Chondrocyte (in vitro differentiated cells): ENCODE results near the gene LCE2B. TPM values are rescaled to one million over a fixed set of nuclear protein-coding genes. Genes with fewer than 3 reads are reported as not detected.

ENCODE experiments used
- DNase-seq: peaks from one replicate; pipeline ENCODE4 v3.0.0; 2021; ENCODE audit warnings: mixed read lengths, low spot score
- H3K27ac Mint-ChIP-seq: one replicate; pipeline ENCODE4 v1.8.0; 2021; ENCODE audit warnings: mild to moderate bottlenecking, moderate library complexity, mixed read lengths; ENCODE audit not compliant: unreplicated experiment
- H3K27me3 Mint-ChIP-seq: 2 replicates; pipeline ENCODE4 v1.8.0; 2021; ENCODE audit warnings: low read depth, mixed read lengths
- H3K36me3 Mint-ChIP-seq: 2 replicates; pipeline ENCODE4 v1.8.0; 2021; ENCODE audit warnings: low read depth, mixed read lengths
- H3K4me1 Mint-ChIP-seq: 2 replicates; pipeline ENCODE4 v1.8.0; 2021; ENCODE audit warnings: low read depth, mild to moderate bottlenecking, mixed read lengths
- H3K4me3 Mint-ChIP-seq: one replicate; pipeline ENCODE4 v1.8.0; 2021; ENCODE audit warnings: mild to moderate bottlenecking, moderate library complexity, mixed read lengths; ENCODE audit not compliant: unreplicated experiment
- H3K9me3 Mint-ChIP-seq: 2 replicates; pipeline ENCODE4 v1.8.0; 2021; ENCODE audit warnings: low read depth, mixed read lengths
- CTCF ChIP-seq: fragments of 200-600 bp; sonication (generic); IDR thresholded peaks from 2 replicates; pipeline ENCODE4 v1.5.0; 2021; ENCODE audit warnings: antibody characterized with exemption, mild to moderate bottlenecking, moderate library complexity
- total RNA-seq: library from RNA; stranded (reverse); gene quantifications from 3 replicates; pipeline ENCODE4 v1.2.1, GENCODE V29; 2021

Gene LCE2B
- total RNA-seq, 1 donor from 2014 or later = not detected

DNA sequence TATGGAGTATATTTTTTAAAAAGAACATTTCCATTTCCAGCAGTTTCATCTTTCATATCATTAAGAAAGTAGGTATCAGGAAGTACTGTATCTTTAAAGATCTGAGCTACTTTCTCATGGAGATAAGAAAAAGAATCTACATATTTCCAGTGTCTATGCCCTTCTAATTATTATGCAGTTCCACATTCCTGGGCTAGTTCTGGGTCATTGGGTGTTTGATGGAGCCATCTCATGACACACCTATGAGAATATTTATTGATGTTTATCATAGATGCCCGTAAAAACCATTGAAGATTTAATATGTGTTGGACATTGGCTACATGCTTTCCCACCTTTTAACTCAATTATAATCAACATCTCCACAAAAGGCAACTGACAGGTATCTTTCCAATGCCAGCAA is 43.1 kb downstream of the LCE2B start:
- no peaks in the 10 kb centered on the region for H3K27me3 Mint-ChIP-seq
- no peak for TF ChIP-seq CTCF
- no peak overlapping the region for H3K27ac Mint-ChIP-seq
- H3K9me3 Mint-ChIP-seq = peaks cover 14% of the 10 kb centered on the region
- DNase-seq = no peak
- no peaks in the 10 kb centered on the region for H3K4me1 Mint-ChIP-seq
- H3K36me3 Mint-ChIP-seq = no peaks in the 10 kb centered on the region
- no peak overlapping the region for H3K4me3 Mint-ChIP-seq

DNA sequence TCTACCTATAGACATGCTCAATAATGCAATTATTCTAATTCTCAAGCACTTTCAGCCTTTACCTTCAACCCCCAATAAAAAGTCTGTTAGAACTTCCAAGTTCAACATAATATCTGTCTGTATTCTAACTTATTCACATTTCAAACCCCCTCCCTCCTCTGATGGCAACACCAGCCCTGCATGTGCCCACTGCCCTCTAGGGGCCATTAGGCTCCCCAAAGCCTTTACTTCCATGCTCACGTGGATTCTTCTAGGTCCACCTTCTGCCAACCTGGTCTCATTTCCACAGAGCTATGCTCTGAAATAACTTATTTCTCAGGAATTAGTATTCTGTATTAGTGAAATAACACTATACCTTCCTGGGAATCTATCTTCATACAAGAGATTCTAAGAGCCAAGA is 49.7 kb downstream of the LCE2B start:
- Mint-ChIP-seq H3K27ac (no peak overlapping the region), H3K36me3 (no peaks in the 10 kb centered on the region), H3K4me3 (no peak overlapping the region), H3K4me1 (no peaks in the 10 kb centered on the region), H3K9me3 (peaks cover 14% of the 10 kb centered on the region), H3K27me3 (no peaks in the 10 kb centered on the region)
- no peak for DNase-seq
- TF ChIP-seq CTCF = no peak

Other genes starting within 250 kb of the LCE2B start
- not detected in 3 replicates for gene LCE5A, start 175.3 kb upstream of the LCE2B start, total RNA-seq
- not detected in 3 replicates for gene CRCT1, start 171.6 kb upstream of the LCE2B start, total RNA-seq
- gene LCE3E, start 119.3 kb upstream of the LCE2B start, total RNA-seq = not detected in 3 replicates
- not detected in 3 replicates for gene LCE3D, start 105.6 kb upstream of the LCE2B start, total RNA-seq
- not detected in 3 replicates for gene LCE3C, start 85.9 kb upstream of the LCE2B start, total RNA-seq
- gene LCE3B, start 72.3 kb upstream of the LCE2B start, total RNA-seq = not detected in 3 replicates
- gene LCE3A, start 63.0 kb upstream of the LCE2B start, total RNA-seq = not detected in 3 replicates
- not detected in 3 replicates for gene LCE2D, start 22.7 kb upstream of the LCE2B start, total RNA-seq
- not detected in 3 replicates for gene LCE2C, start 10.8 kb upstream of the LCE2B start, total RNA-seq
- gene LCE2A, start 12.2 kb downstream of the LCE2B start, total RNA-seq = not detected in 3 replicates
- not detected in 3 replicates for gene LCE4A, start 22.0 kb downstream of the LCE2B start, total RNA-seq
- not detected in 3 replicates for gene KPRP, start 71.9 kb downstream of the LCE2B start, total RNA-seq
- gene LCE1F, start 89.0 kb downstream of the LCE2B start, total RNA-seq = not detected in 3 replicates
- not detected in 3 replicates for gene LCE1E, start 100.1 kb downstream of the LCE2B start, total RNA-seq
- not detected in 3 replicates for gene LCE1D, start 110.6 kb downstream of the LCE2B start, total RNA-seq
- not detected in 3 replicates for gene LCE1C, start 120.5 kb downstream of the LCE2B start, total RNA-seq
- not detected in 3 replicates for gene LCE1B, start 125.8 kb downstream of the LCE2B start, total RNA-seq
- not detected in 3 replicates for gene LCE1A, start 141.3 kb downstream of the LCE2B start, total RNA-seq
- gene LCE6A, start 156.7 kb downstream of the LCE2B start, total RNA-seq = not detected in 3 replicates
- not detected in 3 replicates for gene LCE7A, start 173.9 kb downstream of the LCE2B start, total RNA-seq
- gene SMCP, start 192.2 kb downstream of the LCE2B start, total RNA-seq = not detected in 3 replicates
- not detected in 3 replicates for gene IVL, start 222.4 kb downstream of the LCE2B start, total RNA-seq